KOPT-K1 (cell line): Measurements from ENCODE around the gene SCAMP4.

Source experiments
- H3K27ac ChIP-seq: fragments of 200-600 bp; sonication (generic); 2 replicates; pipeline ENCODE4 v1.5.1; 2016; ENCODE audit warnings: antibody characterized with exemption, mild to moderate bottlenecking, low read depth, low read length; ENCODE audit not compliant: poor library complexity, severe bottlenecking
- H3K36me3 ChIP-seq: fragments of 200-600 bp; sonication (generic); 2 replicates; pipeline ENCODE4 v1.5.1; 2017; ENCODE audit warnings: antibody characterized with exemption, mild to moderate bottlenecking, low read length, moderate library complexity; ENCODE audit not compliant: insufficient read depth
- H3K9me3 ChIP-seq: fragments of 200-600 bp; sonication (generic); 2 replicates; pipeline ENCODE4 v1.5.1; 2017; ENCODE audit warnings: antibody characterized with exemption, low read length, mild to moderate bottlenecking; ENCODE audit not compliant: insufficient read depth, poor library complexity, severe bottlenecking

The SCAMP4 gene

GRCh38 chr19:1911098-1911497, 5.9 kb downstream of the SCAMP4 start:
- Histone ChIP-seq H3K9me3 (no peaks in the 10 kb centered on the region), H3K27ac (no peak overlapping the region), H3K36me3 (peaks cover 34% of the 10 kb centered on the region)

GRCh38 chr19:1911995-1912394, 6.8 kb downstream of the SCAMP4 start:
- H3K27ac ChIP-seq: no peak overlapping the region
- peaks cover 34% of the 10 kb centered on the region for H3K36me3 ChIP-seq
- no peaks in the 10 kb centered on the region for H3K9me3 ChIP-seq

GRCh38 chr19:1912760-1913505, 7.7 kb downstream of the SCAMP4 start:
- Histone ChIP-seq H3K36me3 (peaks cover 42% of the 10 kb centered on the region), H3K27ac (no peak overlapping the region), H3K9me3 (no peaks in the 10 kb centered on the region)

GRCh38 chr19:1913781-1914577, 8.8 kb downstream of the SCAMP4 start:
- Histone ChIP-seq H3K27ac (no peak overlapping the region), H3K36me3 (peaks cover 53% of the 10 kb centered on the region), H3K9me3 (no peaks in the 10 kb centered on the region)

GRCh38 chr19:1914826-1915341, 9.7 kb downstream of the SCAMP4 start:
- peaks cover 57% of the 10 kb centered on the region for H3K36me3 ChIP-seq
- no peak overlapping the region for H3K27ac ChIP-seq
- H3K9me3 ChIP-seq: no peaks in the 10 kb centered on the region

GRCh38 chr19:1917146-1917545, 11.9 kb downstream of the SCAMP4 start:
- no peaks in the 10 kb centered on the region for H3K9me3 ChIP-seq
- no peak overlapping the region for H3K27ac ChIP-seq
- peaks cover 75% of the 10 kb centered on the region for H3K36me3 ChIP-seq

GRCh38 chr19:1917926-1918325, 12.7 kb downstream of the SCAMP4 start:
- Histone ChIP-seq H3K27ac (no peak overlapping the region), H3K9me3 (no peaks in the 10 kb centered on the region), H3K36me3 (peaks cover 69% of the 10 kb centered on the region)

GRCh38 chr19:1918975-1919374, 13.8 kb downstream of the SCAMP4 start:
- Histone ChIP-seq H3K27ac (no peak overlapping the region), H3K9me3 (no peaks in the 10 kb centered on the region), H3K36me3 (peaks cover 66% of the 10 kb centered on the region)

GRCh38 chr19:1920644-1921043, 15.4 kb downstream of the SCAMP4 start:
- Histone ChIP-seq H3K27ac (peak overlapping the region; percentile 28), H3K36me3 (peaks cover 68% of the 10 kb centered on the region), H3K9me3 (no peaks in the 10 kb centered on the region)

- Histone ChIP-seq H3K9me3 (no peaks in the 10 kb centered on the region), H3K36me3 (peaks cover 68% of the 10 kb centered on the region), H3K27ac (no peak overlapping the region)
Observed at GRCh38 chr19:1921326-1921725, 16.1 kb downstream of the SCAMP4 start.

- Histone ChIP-seq H3K36me3 (peaks cover 68% of the 10 kb centered on the region), H3K27ac (no peak overlapping the region), H3K9me3 (no peaks in the 10 kb centered on the region)
Observed at GRCh38 chr19:1921825-1922224, 16.6 kb downstream of the SCAMP4 start.

- Histone ChIP-seq H3K9me3 (no peaks in the 10 kb centered on the region), H3K27ac (no peak overlapping the region), H3K36me3 (peaks cover 61% of the 10 kb centered on the region)
Observed at GRCh38 chr19:1922803-1923202, 17.6 kb downstream of the SCAMP4 start.

- Histone ChIP-seq H3K9me3 (no peaks in the 10 kb centered on the region), H3K36me3 (peaks cover 56% of the 10 kb centered on the region), H3K27ac (no peak overlapping the region)
Observed at GRCh38 chr19:1923319-1923718, 18.1 kb downstream of the SCAMP4 start.

- no peaks in the 10 kb centered on the region for H3K9me3 ChIP-seq
- H3K27ac ChIP-seq: no peak overlapping the region
- H3K36me3 ChIP-seq: peaks cover 47% of the 10 kb centered on the region
Observed at GRCh38 chr19:1924320-1924961, 19.2 kb downstream of the SCAMP4 start.

GRCh38 chr19:1925544-1925943, 20.3 kb downstream of the SCAMP4 start:
- Histone ChIP-seq H3K36me3 (peaks cover 39% of the 10 kb centered on the region), H3K27ac (no peak overlapping the region), H3K9me3 (no peaks in the 10 kb centered on the region)
